NCI-H2196 (cell line): Measurements from ENCODE around the gene SLC8A2.
"Not testable (repeated sequence)": the region's sequence is repeated elsewhere in the genome, so short reads cannot be mapped to it uniquely, and the experiment has no call there.

Experiments
- DNase-seq: peaks from one replicate; lab custom pipeline; 2025; ENCODE audit not compliant: unreplicated experiment; lab: John Stamatoyannopoulos, UW

The SLC8A2 gene

GRCh38 chr19:47414469-47414868 is 57.2 kb downstream of the SLC8A2 start:
- no peak for DNase-seq

DNA sequence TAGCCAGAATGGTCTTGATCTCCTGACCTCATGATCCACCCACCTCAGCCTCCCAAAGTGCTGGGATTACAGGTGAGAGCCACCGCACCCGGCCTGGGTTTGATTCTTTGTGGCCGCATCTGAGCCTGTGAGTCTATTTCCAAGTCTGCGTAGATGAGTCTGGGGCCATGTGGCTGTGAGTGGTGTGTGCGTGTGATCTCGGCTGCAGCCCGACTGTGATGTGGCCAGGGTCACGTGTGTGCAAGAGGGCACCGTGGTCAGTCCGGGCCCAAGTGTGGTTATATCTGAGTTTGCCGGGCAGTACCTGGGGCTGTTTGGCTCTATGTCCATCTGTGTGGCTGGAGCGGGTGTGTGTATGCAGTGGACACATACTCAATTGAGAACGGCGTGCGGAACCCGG is 57.8 kb downstream of the SLC8A2 start:
- DNase-seq: no peak

- DNase-seq: not testable (repeated sequence)
Measured at GRCh38 chr19:47411696-47412095, 60.0 kb downstream of the SLC8A2 start.

DNA sequence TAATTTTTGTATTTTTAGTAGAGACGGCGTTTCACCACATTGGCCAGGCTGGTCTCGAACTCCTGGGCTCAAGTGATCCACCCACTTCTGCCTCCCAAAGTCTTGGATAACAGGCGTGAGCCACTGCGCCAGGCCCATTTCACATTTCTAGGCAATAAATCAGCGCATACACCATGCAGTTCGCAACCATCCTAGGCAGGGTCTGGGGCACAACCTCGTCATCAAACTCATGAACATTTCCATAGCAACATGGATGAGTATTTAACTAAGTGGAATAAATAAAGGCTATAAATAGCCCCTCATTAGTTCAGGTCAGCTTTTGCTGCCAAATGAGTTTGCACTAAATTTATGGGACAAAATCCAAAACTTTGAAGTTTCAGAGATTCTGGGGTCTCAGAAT is 60.6 kb downstream of the SLC8A2 start:
- no peak for DNase-seq

DNA sequence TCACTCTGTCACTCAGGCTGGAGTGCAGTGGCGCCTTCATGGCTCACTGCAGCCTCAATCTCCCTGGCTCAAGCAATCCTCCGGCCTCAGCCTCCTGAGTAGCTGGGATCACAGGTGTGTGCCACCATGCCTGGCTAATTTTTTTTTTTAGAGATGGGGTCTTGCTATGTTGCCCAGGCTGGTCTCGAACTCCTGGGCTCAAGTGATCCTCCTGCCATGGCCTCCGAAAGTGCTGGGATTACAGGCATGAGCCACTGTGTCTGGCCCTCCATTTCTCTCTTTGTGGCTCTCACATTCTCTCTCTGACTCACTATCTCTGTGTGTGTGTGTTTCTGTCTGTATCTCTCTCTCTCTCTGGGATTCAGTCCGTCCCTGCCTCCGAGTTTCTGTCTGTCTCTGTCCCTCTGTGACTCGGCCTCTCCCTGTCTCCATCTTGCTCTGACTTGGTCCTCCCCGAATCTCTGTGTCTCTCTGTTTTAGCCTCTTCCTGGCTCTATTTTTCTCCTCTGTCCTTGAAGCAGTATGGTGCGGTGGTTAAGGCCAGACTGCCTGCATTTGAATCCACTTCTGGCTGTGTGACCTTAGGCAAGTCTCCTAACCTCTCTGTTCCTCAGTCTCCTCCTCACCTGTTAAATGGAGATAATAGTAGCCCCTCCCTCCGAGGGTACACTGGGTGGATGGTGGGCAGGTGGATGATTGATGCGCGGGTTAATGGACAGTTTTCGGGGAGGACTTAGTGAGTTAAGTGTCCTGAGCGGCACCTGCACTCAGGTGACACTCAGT is 63.3 kb downstream of the SLC8A2 start:
- no peak for DNase-seq

- DNase-seq: no peak
Measured at GRCh38 chr19:47407417-47407774, 64.3 kb downstream of the SLC8A2 start.

DNA sequence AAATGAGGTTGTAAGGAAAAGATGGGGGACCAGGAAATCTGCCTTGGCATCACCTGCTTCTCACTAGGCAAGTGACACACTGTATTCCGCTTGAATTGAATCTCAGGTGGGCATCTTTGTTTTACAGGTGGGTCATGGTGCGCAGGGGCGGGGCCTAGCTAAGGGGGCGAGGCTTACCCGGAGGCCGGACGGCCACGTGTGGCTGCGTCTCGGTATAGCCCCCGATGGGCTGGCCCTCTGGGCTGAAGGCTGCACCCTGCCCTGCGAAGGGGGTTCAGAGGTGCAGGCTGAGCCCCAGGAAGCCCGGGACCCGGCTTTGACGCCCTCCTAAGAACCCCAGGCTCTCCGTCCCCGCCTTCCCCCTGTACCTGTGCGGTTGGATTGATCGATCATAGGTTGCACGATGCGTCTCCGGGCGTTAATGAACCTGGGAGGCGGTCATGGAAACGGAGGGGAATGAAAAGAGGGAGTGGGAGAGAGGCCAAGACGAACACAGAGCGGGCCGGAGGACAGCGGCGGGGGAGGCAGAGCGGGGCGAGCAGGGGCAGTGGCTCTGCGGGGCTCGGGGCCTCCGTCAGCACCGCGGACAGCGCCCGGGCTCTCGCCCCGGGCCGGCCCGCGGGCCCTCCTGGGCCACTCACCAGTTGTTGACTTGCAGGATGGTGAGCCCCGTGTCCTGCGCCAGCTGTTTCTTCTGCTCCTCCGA is 64.8 kb downstream of the SLC8A2 start:
- no peak for DNase-seq

GRCh38 chr19:47405854-47406417 is 65.8 kb downstream of the SLC8A2 start:
- DNase-seq: no peak

GRCh38 chr19:47405197-47405550 is 66.5 kb downstream of the SLC8A2 start:
- DNase-seq: no peak

DNA sequence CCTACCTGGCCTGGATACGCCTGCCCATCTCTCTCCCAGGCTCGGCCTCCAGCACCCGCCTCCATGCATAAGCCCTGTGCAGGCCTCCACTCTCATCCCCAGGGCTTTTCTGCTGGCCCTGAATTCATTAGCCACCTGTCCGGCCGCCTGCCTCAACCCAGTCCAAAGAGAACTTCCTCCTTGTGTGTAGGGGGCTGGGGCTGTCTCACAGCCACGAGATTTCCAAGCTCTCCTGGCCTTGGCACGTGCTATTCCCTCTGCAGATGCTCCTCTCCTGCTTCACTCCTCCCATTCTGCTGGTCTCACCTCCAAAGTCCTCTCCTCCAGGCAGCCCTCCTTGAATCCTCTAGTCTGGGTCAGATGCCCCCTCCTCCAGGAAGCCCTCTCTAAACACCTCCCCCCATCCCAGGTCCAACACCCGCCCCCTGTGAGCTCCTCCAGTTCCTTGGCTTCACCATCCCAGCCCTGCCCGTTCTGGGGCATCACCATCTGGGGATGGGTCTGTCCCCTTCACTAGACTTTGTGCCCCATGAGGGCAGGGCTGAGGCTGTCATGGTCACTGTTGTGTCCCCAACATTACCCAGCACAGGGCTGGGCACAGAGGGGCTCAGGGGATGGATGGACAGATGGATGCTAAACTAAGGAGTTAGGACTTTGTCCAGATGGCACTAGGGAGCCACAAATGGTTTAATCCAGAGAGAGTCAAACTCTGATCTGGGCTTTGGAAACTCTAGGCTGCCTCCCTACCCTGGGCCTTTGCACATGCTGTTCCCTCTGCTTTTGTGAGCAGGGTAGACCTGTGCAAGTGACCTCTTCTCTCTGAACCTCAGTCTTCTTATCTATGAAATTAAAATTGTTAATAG is 67.1 kb downstream of the SLC8A2 start:
- DNase-seq: no peak

DNA sequence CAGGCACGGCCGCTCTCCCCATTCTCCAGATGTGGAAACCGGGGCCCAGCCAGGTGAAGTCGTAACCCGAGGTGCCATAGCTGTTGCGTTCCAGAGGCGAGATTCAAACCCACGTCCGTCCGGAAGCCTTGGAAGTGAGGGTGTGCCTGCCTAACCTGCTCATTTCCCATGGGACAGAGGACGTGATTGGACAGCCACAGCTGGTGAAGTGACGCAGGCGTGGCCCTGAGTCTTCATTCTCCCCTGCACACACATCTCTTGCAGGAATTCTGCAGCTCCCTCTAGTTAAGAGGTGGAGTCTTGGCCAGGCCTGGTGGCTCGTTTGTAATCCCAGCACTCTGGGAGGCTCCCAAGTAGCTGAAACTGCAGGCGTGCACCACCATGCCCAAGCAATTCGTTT is 69.2 kb downstream of the SLC8A2 start:
- DNase-seq: no peak

GRCh38 chr19:47398707-47399597 is 72.7 kb downstream of the SLC8A2 start:
- DNase-seq: no peak

DNA sequence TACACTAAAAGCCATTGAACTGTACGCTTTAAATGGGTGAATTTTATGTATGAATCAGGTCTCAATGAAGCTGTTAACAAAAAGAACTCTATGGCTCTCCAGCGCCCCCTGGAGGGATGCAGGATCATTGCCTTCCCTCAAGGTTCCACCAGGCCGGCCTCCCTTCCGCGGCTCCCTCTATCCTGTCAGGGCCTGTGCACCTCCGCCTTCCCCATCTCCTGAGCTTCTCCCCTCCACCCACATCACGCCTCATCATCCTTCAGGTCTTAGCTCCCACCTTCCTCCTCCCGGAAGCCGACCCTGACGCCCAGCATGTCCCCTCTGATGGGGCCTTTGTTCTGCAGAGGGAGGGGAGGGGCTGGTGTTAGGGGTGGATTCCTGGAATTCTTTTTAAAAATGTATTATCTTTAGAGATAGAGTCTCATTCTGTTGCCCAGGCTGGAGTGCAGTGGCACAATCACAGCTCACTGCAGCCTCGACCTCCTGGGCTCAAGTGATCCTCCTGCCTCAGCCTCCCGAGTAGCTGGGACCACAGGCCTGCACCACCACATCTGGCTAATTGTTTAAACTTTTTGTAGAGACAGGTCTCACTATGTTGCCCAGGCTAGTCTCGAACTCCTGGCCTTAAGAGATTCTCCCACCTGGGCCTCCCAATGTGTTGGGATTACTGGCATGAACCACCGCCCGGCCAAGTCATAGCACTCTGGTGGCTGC is 80.0 kb downstream of the SLC8A2 start:
- peak; percentile 81 for DNase-seq

DNA sequence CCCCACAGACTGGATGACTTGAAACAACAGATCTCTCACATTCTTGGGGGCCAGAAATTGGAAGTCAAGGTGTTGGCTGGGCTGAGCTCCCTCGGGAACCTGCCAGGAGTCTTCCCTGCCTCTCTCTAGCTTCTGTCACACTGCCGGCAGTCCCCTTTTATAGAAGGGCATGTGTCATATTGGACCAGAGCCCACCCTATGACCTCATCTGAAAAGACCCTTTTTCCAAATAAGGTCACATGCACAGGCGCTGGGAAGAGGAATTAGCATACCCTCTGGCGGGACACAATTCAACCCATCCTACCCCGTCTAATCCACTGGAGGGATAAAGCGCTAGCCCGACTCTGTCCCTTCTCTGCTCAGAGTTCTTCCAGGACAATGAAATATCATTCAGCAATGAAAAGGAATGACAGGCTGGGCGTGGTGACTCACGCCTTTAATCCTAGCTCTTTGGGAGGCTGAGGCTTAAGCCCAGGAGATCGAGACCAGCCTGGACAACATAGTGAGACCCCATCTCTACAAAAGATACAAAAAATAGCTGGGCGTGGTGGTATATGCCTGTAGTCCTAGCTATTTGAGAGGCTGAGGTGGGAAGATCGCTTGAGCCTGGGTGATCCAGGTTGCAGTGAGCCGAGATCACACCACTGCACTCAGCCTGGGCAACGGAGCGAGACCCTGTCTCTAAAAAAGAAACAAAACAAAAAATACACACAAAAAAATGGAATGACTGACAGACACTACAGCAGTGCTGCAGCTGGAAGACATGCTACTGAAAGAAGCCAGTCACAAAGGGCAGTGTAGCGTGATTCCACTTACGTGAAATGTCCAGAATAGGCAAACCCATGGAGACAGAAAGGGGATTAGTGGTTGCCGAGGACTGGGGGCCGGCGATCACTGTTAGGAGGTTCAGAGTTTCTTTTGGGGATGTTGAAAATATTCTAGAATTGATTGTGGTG is 80.9 kb downstream of the SLC8A2 start:
- no peak for DNase-seq

DNA sequence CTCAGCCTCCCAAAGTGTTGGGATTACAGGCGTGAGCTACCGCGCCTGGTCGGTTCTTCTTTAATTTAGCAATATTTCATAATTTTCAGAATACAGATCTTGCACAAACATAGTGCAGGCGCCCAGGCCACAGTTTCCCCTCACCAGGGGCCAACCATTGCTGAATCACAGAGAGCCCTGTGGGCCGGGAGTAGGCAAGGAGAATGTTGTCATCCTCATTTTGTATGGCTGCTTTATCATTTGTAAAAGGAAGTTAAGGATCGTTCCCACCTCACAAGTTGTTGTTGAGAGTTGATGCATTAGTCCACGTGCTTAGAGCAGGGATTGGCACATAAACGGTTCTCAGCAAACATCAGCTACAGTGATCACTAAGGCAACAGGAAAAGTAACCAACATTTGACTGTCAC is 82.5 kb downstream of the SLC8A2 start:
- no peak for DNase-seq

- not testable (repeated sequence) for DNase-seq
Measured at GRCh38 chr19:47388721-47389120, 83.0 kb downstream of the SLC8A2 start.

GRCh38 chr19:47387623-47388022 is 84.1 kb downstream of the SLC8A2 start:
- not testable (repeated sequence) for DNase-seq

DNA sequence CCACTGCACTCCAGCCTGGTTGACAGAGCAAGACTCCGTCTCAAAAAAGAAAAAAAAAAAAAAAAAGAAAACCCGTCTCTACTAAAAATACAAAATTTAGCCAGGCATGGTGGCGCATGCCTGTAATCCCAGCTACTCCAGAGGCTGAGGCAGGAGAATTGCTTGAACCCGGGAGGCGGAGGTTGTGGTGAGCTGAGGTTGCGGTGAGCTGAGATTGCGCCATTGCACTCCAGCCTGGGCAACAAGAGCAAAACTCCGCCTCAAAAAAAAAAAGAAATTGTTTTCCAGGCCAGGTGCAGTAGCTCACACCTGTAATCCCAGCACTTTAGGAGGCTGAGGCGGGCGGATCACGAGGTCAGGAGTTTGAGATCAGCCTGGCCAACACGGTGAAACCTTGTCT is 85.1 kb downstream of the SLC8A2 start:
- DNase-seq: not testable (repeated sequence)

DNA sequence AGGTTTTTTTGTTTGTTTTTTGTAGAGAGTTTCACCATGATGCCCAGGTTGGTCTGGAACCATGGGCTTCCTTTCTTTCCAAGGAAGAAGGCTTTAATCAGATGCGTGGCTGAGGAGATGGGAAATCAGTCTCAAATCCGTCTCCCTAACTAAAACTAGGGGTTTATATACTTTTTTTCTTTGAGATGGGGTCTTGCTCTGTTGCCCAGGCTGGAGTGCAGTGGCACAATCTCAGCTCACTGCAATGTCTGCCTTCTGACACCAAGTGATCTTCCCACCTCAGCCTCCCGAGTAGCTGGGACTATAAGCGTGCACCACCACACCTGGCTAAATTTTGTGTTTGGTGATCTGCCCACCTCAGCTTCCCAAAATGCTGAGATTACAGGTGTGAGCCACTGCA is 87.2 kb downstream of the SLC8A2 start:
- not testable (repeated sequence) for DNase-seq
